Motor neuron (in vitro differentiated cells): ENCODE measurements around the gene COX5A. TPM values are rescaled to one million over a fixed set of nuclear protein-coding genes. Genes with fewer than 3 reads are reported as not detected.

Source experiments
- ATAC-seq, 8 experiments: fragments of 200-7000 bp; cut with Tn5 transposase; replicated peaks in 6 of 8; 2 replicates each; pipeline ENCODE4 v1.8.0; 2021; ENCODE audit warnings: mild to moderate bottlenecking in 8 of 8, moderate library complexity in 8 of 8
- H3K27ac ChIP-seq, 2 donors: fragments of 250-450 bp; sonication (Bioruptor Pico); 2 replicates each; pipeline ENCODE4 v1.9.0; 2021; ENCODE audit warnings: antibody characterized with exemption in 2 of 2, mild to moderate bottlenecking in 2 of 2, moderate library complexity in 1 of 2
- H3K4me1 ChIP-seq, 2 donors: fragments of 250-450 bp; sonication (Bioruptor Pico); replicated peaks in 1 of 2; 2 replicates each; pipeline ENCODE4 v1.6.1; 2021; ENCODE audit warnings: antibody characterized with exemption in 2 of 2, mild to moderate bottlenecking in 2 of 2, moderate library complexity in 1 of 2
- H3K4me3 ChIP-seq, 5 donors: fragments of 250-450 bp; sonication (Bioruptor Pico); 2 replicates each; pipeline ENCODE4 v1.9.0; 2021; ENCODE audit warnings: antibody characterized with exemption in 5 of 5, mild to moderate bottlenecking in 5 of 5, moderate library complexity in 4 of 5
- WGBS, 10 experiments: fragments of 450-650 bp; shearing (Covaris generic); methylation state at CpG; one replicate each; pipeline ENCODE4 v1.0.0; 2022; 5-methylcytosine and 5-hydroxymethylcytosine counted together
- in situ Hi-C, 9 experiments: fragments of 400-800 bp; cut with MboI; loops; one replicate each; pipeline ENCODE4 v1.15.0; 2021; ENCODE audit warnings: low sequenced_read_pairs in 9 of 9, low pct_unique_long_range_greater_than_20kb in 2 of 9; ENCODE audit not compliant: unreplicated experiment in 9 of 9
- total RNA-seq, 8 experiments: library from RNA; unstranded; fragments of 300-600 nt; gene quantifications; 2 replicates each; pipeline versions ENCODE4 v1.2.3 to v1.2.4, GENCODE V29; 2022

Gene COX5A
- total RNA-seq, 8 experiments from 2014 or later: 108 to 262 (median 203) TPM

DNA sequence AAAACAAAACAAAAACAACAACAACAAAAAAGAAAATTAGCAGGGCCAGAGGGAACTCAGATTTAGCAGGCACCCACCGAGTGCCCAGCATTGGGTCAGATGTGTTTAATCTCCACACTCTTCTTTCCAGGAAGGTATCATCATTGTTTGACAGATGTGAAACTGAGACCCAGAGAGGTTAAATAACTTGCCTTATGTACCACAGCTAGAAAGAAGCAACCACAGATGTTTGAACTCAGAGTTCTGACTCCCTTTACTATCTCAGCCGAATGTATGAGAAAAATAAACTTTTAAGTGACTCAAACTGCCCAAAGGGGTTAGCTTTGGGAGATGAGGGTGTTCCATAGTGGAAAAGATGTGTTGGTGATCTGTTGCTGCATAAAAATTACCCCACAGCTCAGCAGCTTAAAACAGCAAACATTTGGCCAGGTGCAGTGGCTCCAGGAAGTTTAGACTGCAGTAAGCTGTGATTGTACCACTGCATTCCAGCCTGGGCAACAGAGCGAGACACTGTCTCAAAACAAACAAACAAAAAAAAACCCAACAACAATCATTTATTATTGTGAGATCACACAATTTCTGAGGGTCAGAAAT lies 23.2 kb upstream of the COX5A start:
- no peak for ATAC-seq
- in situ Hi-C loops: loop anchor here in 1 of 9 experiments (25.0 kb wide), 1 partner anchor 324 kb away; no protein-coding TSS in a partner anchor
- peaks cover 17 to 38% of the 10 kb centered on the region in 2 donors for H3K4me1 ChIP-seq
- H3K27ac ChIP-seq: no peak overlapping the region
- no peak overlapping the region for H3K4me3 ChIP-seq
- 62 to 86% (median 75%) methylated on average over 1 to 3 of the region's 3 CpGs; no CpG with 5 or more reads in 6 of the 10 experiments for WGBS, 10 experiments

DNA sequence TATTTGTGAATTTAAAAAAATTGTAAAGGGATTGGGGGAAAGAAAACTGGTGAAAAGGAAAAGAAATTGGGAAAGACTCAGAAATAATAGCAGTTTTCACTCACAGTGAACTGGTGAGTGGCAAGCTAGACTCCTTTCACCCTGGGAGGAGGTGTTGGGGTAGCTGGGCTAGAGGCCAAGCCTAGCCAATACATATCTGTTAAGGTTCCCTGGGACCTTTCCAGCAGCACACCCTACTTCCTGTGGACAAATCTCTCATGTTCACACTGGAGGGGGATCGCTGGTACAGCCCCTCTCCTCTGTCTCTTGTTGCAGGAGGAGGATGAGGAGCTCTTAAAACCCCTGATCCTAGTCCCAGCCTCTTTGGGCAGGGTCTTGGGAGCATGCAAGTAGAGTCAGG lies 22.4 kb upstream of the COX5A start:
- in situ Hi-C loops: loop anchor here in 1 of 9 experiments (25.0 kb wide), 1 partner anchor 323 kb away; no protein-coding TSS in a partner anchor
- ATAC-seq: no peak
- 100% methylated on average over 1 of the region's 1 CpG; no CpG with 5 or more reads in 9 of the 10 experiments for WGBS, 10 experiments

DNA sequence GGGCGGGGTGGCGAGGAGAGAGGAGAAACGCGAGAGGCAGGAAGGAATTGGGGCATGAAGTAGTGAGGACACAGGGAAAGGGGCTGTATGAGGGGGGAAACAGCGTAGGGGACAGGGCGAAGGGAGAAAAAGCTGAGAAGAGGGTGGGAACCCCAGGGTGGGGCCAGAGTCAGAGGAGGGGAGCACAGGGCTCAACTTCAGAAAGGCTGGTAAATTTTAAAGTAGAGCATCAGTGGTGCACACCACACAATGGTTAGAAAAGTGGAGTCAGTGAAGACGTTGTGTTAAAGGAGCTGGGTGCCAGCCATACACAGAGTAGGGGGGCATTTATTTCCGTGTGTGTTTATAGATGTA lies 21.7 kb upstream of the COX5A start:
- in situ Hi-C loops: loop anchor here in 2 of 9 experiments (10.0 to 25.0 kb wide), 2 partner anchors 185 to 322 kb away; no protein-coding TSS in a partner anchor
- Histone ChIP-seq H3K4me1 (peaks cover 20 to 37% of the 10 kb centered on the region in 2 donors), H3K27ac (no peak overlapping the region), H3K4me3 (peak overlapping the region; percentile 6 to 58 (median 37))
- no peak for ATAC-seq
- WGBS, 10 experiments: 0 to 20% (median 3%) methylated on average over 1 to 2 of the region's 8 CpGs; no CpG with 5 or more reads in 6 of the 10 experiments

More for the DNA sequence above, 22.4 kb upstream of the COX5A start:
- no peak overlapping the region for H3K4me3 ChIP-seq
- H3K4me1 ChIP-seq: peaks cover 20 to 37% of the 10 kb centered on the region in 2 donors
- H3K27ac ChIP-seq: no peak overlapping the region

DNA sequence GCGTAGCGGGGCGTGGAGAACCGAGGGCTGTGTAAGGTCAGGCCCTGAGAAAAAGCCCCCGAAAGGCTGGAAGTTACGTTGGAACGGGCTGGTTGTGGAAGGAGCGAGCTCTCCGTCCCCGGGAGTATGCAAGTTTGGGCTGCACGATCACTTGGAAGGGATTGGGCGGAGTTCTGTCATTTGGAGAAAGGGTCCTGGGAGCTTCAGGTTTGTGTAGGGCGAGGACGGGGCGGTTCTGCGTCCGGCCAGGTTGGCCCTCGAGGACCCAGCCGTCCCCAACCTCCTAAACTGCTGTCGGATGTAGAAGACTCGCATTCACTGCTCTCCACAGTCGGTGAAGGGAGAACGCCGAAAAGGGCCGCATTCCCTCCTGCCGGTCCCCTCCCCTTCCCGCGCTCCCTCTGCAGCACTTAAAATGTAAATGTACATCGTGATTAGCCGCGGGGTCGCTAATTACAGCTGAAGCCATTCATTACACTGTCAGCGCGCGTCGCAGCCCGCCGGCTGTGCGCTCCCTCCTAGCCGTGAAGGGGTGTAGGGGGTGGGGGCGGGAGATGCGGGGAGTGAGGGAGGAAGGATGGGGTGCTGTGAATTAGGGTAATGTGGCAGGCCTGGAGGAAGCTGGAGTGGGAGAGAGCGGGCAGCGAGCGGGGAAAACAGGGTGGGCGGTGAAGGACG lies 21.2 kb upstream of the COX5A start:
- no peak overlapping the region for H3K27ac ChIP-seq
- peaks cover 21 to 38% of the 10 kb centered on the region in 2 donors for H3K4me1 ChIP-seq
- 0 to 4% (median 2%) methylated on average over 1 to 18 of the region's 47 CpGs; no CpG with 5 or more reads in 5 of the 10 experiments for WGBS, 10 experiments
- peak in 5 of 8 experiments; percentile 2 to 9 (median 6) for ATAC-seq
- H3K4me3 ChIP-seq: peak overlapping the region; percentile 36 to 58 (median 39)
- in situ Hi-C loops: loop anchor here in 2 of 9 experiments (10.0 to 25.0 kb wide), 2 partner anchors 184 to 322 kb away; no protein-coding TSS in a partner anchor

DNA sequence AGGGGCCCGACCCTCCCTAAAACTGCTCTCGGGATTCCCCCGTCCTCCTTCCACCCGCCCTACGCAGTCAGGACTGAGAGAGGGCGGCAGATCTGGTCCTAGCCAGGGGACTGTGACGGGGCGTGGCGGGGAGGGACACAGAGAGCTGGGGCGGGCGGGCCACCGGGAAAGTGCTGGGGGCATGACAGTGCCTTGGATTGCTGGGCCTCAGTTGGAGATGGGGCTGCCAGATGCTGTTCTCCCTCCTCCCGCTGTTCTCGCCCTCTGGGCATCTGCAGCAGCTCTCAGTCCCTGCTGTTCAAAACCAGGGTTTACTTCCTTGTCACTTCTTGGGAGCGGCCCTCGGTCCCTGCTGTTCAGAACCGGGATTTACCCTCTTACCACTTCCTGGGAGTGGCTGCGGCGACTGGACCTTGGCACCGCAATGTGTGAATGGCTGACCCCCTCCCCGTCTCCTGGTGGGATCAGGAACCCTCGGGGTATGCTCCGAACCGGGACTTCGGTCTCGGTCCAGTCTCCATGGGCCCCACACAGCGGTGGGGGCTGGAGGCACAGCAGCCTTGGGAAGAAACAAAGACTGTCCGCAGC lies 20.5 kb upstream of the COX5A start:
- peak in 7 of 8 experiments; percentile 3 to 37 (median 23) for ATAC-seq
- Histone ChIP-seq H3K4me3 (peak overlapping the region; percentile 36 to 58 (median 39)), H3K27ac (no peak overlapping the region), H3K4me1 (peaks cover 22 to 41% of the 10 kb centered on the region in 2 donors)
- WGBS, 10 experiments: 0 to 20% (median 6%) methylated on average over 1 to 12 of the region's 28 CpGs; no CpG with 5 or more reads in 6 of the 10 experiments
- in situ Hi-C loops: loop anchor here in 2 of 9 experiments (10.0 to 25.0 kb wide), 2 partner anchors 184 to 321 kb away; no protein-coding TSS in a partner anchor

DNA sequence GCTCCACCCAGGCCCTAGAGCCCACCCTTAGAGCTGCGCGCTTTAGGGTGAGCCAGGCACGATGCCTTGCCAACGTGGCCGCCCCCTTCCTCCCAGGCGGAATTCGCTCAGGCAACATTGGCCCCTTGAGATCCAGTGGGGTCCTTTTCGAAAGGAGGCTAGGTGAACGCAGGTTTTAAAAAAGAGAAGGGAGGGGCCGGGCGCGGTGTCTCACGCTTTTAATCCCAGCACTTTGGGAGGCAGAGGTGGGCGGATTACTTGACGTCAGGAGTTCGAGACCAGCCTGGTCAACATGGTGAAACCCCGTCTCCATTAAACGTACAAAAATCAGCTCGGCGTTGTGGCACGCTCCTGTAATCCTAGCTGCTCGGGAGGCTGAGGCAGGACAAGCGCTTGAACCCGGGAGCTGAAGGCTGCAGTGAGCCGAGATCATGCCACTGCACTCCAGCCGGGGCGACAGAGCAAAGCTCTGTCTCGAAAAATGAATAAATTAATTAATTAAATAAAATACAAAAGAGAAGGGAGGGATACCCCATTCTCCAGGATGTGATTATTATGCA lies 19.7 kb upstream of the COX5A start:
- Histone ChIP-seq H3K4me3 (peak overlapping the region; percentile 36 to 58 (median 39)), H3K4me1 (peaks cover 22 to 41% of the 10 kb centered on the region in 2 donors), H3K27ac (peak overlapping the region; percentile 51 to 81)
- peak in 1 of 8 experiments; percentile 40 for ATAC-seq
- 0 to 9% (median 4%) methylated on average over 3 to 20 of the region's 28 CpGs; no CpG with 5 or more reads in 1 of the 10 experiments for WGBS, 10 experiments
- in situ Hi-C loops: loop anchor here in 2 of 9 experiments (10.0 to 25.0 kb wide), 2 partner anchors 183 to 320 kb away; no protein-coding TSS in a partner anchor

DNA sequence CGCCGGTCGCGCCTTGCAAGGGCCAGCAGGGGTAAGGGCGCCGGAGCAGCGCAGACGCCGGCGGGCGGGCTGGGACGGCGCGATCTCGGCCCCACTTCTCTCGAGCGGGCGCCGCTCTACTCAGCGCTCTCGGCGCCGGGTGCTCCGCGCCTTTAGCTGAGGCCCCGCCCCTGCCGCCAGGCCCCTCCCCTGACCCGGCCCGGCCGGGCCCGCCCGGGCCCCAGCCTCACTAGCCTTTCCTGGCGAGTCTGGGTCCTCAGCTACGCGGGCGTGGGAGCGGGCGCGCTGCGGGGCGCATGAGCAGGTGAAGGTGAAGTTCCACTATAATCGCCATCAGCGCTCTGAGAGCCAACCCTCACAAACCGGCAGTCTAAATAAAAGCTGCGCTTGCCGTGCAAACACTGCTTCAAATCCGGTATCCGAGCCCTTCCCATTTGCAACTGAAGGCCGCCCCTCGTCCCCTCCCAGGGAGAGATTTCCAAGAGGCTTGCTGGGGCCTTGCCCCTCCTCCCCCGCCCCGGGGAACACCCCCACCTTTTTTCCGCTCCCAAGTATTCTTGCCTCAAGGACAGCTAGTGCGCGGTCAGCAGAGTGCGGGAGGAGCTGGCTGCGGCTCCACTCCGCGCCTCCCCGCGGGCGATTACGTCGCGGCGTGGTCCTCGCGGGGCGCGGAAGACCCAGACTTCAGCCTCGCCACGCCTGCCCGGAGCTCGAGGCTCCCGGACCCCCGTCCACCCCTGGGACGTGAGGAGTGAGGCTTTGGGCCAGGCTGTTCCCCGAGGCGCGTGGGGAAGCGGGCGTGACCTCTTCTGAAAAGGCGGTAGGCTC lies 19.0 kb upstream of the COX5A start, which contains the start of gene RPP25:
TSS of gene RPP25 (minus strand) at position 125 of the 828 bp plus-strand sequence. CDS start 189 bp downstream, outside the sequence.
- Histone ChIP-seq H3K4me3 (peak within 1 kb of the TSS; percentile 36 to 58 (median 39)), H3K4me1 (peaks cover 22 to 41% of the 10 kb centered on the region in 2 donors), H3K27ac (peak within 1 kb of the TSS; percentile 51 to 81)
- peak; percentile 76 to 83 (median 78) for ATAC-seq
- in situ Hi-C loops: loop anchor here in 2 of 9 experiments (10.0 to 25.0 kb wide), 2 partner anchors 182 to 320 kb away; no protein-coding TSS in a partner anchor
- WGBS, 10 experiments: 0% methylated on average over 11 of the region's 83 CpGs; no CpG with 5 or more reads in 9 of the 10 experiments

DNA sequence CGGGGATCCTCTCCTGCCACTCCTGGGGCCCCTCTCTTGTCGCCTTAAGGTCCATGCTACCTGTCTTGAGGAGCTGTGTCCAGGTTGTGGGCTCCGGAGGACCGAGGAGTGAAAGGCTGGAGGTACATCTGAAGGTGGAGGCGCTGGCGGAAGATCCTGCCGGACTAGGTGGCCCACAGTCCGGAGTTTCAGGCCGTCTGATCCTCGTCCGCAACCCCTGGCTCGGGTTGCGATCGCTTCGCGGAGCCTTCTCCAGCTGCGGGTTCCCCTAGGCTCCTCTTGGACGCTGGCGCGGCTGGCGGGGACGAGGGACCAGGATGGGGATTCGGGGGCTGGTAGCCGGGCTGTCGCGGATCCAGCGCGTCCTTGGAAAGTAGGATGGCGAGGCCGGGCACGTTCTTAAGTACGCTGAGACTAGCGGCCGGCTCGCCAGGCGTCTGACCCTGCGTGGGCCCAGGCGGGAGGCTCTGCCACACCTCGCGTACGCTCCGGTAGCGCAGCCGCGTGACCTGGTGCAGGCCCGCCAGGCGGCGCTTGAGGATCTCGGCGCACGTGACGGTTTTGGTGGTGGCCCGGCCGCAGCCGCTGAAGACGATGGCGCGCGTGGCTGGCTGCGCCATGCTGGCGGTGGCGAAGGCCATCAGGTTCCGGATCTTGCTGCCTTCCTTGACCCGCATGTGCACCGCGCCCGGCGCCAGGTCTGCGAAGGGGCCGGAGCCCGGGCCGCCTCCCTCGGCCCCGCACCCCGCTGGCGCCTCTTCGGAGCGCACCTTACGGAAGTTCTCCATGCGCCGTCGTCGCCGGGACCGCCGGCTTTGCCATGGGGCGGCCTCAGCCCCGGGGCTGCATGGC lies 18.1 kb upstream of the COX5A start:
- peak; percentile 20 to 65 (median 58) for ATAC-seq
- Histone ChIP-seq H3K4me1 (peaks cover 22 to 41% of the 10 kb centered on the region in 2 donors), H3K27ac (peak overlapping the region; percentile 51 to 81), H3K4me3 (peak overlapping the region; percentile 36 to 58 (median 39))
- WGBS, 10 experiments: 0 to 92% (median 7%) methylated on average over 1 to 11 of the region's 88 CpGs; no CpG with 5 or more reads in 5 of the 10 experiments
- in situ Hi-C loops: loop anchor here in 2 of 9 experiments (10.0 to 25.0 kb wide), 2 partner anchors 181 to 319 kb away; no protein-coding TSS in a partner anchor

DNA sequence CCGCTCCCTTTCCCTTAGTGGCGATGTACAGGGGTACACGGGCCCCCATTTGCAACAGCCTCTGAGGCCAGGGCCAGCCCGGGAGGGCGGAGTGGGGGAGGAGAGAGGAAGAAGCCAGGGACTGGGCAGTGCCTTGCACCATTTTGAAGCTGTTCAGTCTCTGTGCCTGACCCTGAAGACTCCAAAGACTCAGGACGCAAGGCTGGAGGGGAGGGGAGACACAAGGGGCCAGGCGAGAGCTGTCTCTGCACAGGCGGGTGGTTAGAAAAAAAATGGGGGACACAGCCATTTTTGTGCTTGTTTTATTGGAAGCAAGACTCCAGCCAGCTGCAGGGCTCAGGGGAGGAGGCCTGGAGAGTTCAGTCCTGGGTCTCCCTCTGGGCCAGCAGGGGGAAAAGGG lies 17.1 kb upstream of the COX5A start:
- H3K27ac ChIP-seq: peak overlapping the region; percentile 24 to 60
- no peak for ATAC-seq
- in situ Hi-C loops: loop anchor here in 2 of 9 experiments (10.0 to 25.0 kb wide), 2 partner anchors 180 to 318 kb away; no protein-coding TSS in a partner anchor
- peak overlapping the region; percentile 36 to 58 (median 39) for H3K4me3 ChIP-seq
- H3K4me1 ChIP-seq: peaks cover 22 to 44% of the 10 kb centered on the region in 2 donors
- WGBS, 10 experiments: 0 to 100% (median 60%) methylated on average over 1 to 3 of the region's 8 CpGs; no CpG with 5 or more reads in 5 of the 10 experiments

DNA sequence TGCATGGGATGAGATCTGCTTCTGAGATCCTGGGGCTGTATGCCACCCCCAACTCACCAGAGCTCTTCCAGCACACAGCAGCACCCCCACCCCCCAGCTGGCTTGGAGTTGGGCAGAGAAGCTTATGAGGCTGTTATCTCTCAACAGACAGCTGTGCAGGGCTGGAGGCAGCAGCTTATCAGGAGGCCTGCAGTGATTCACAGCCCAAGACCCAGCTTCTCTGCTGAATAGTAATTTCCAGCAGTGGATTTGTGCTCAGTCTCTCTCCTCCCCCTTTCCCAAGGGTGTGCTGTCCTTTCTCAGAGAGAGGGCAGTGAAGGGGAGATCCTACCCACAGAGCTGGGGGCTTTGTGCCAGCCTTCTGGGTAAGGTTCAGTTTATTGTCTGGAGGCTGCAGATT lies 16.6 kb upstream of the COX5A start:
- ATAC-seq: peak in 1 of 8 experiments; percentile 8
- H3K27ac ChIP-seq: peak overlapping the region; percentile 24 to 60
- in situ Hi-C loops: loop anchor here in 2 of 9 experiments (10.0 to 25.0 kb wide), 2 partner anchors 180 to 317 kb away; no protein-coding TSS in a partner anchor
- H3K4me1 ChIP-seq: peaks cover 22 to 41% of the 10 kb centered on the region in 2 donors
- peak overlapping the region; percentile 36 to 58 (median 39) for H3K4me3 ChIP-seq
